ENCODE measurements around the gene RHBDD2.
"Not testable (repeated sequence)": the region's sequence is repeated elsewhere in the genome, so short reads cannot be mapped to it uniquely, and the experiment has no call there.

DNA sequence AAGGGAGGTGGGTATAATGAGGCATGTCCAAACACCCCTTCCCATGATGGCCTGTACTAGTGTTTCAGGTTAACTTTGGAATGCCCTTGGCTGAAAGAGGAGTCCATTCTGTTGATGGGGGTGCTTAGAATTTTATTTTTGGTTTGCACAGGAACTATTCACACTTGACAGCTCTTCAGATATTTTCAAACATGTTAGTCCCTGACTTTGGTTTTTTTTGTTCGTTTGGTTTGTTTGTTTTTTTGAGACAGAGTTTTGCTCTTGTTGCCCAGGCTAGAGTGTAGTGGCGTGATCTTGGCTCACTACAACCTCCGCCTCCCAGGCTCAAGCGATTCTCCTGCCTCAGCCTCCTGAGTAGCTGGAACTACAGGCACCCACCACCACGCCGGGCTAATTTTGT is 33.7 kb upstream of the RHBDD2 start:
- TF ChIP-seq, protein P1, sequence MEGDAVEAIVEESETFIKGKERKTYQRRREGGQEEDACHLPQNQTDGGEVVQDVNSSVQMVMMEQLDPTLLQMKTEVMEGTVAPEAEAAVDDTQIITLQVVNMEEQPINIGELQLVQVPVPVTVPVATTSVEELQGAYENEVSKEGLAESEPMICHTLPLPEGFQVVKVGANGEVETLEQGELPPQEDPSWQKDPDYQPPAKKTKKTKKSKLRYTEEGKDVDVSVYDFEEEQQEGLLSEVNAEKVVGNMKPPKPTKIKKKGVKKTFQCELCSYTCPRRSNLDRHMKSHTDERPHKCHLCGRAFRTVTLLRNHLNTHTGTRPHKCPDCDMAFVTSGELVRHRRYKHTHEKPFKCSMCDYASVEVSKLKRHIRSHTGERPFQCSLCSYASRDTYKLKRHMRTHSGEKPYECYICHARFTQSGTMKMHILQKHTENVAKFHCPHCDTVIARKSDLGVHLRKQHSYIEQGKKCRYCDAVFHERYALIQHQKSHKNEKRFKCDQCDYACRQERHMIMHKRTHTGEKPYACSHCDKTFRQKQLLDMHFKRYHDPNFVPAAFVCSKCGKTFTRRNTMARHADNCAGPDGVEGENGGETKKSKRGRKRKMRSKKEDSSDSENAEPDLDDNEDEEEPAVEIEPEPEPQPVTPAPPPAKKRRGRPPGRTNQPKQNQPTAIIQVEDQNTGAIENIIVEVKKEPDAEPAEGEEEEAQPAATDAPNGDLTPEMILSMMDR (IDR thresholded peaks at IDR 0.05), result not testable (repeated sequence)
- TF ChIP-seq POLR2A (IDR thresholded peaks at IDR 0.05), result not testable (repeated sequence)
